ENCODE measurements around the gene MAP3K20. TPM values are rescaled to one million over a fixed set of nuclear protein-coding genes. Genes with fewer than 3 reads are reported as not detected.

The MAP3K20 gene
- total RNA-seq, 2 donors from 2014 or later, result 45.9 to 79.6 TPM

GRCh38 chr2:173048522-173048896 is 27.1 kb upstream of the MAP3K20 start:
- no peaks in the 10 kb centered on the region for H3K9me3 ChIP-seq
- no peak for TF ChIP-seq CTCF (IDR thresholded peaks at IDR 0.05)
- no peaks in the 10 kb centered on the region for H3K36me3 ChIP-seq
- no peak for DNase-seq (ENCODE audit: low spot score)
- ATAC-seq (ENCODE audit: insufficient number of reproducible peaks, low FRiP score, low read depth), result peak; percentile 14
- H3K27me3 ChIP-seq (replicated peaks; ENCODE audit: insufficient read depth), result no peaks in the 10 kb centered on the region
- H3K4me3 ChIP-seq, result no peak overlapping the region
- H3K4me1 ChIP-seq (ENCODE audit: control insufficient read depth in 1 of 2, low read depth in 2 of 2), result peaks cover 10 to 23% of the 10 kb centered on the region in 2 donors
- H3K27ac ChIP-seq, result peak overlapping the region in 1 of 2 donors; percentile 57

GRCh38 chr2:173048897-173049661 is 26.6 kb upstream of the MAP3K20 start:
- TF ChIP-seq CTCF (IDR thresholded peaks at IDR 0.05), result no peak
- peak; percentile 96 for ATAC-seq (ENCODE audit: insufficient number of reproducible peaks, low FRiP score, low read depth)
- Histone ChIP-seq H3K4me3 (no peak overlapping the region), H3K27me3 (replicated peaks; ENCODE audit: insufficient read depth) (no peaks in the 10 kb centered on the region), H3K27ac (peak overlapping the region; percentile 25 to 57), H3K4me1 (ENCODE audit: control insufficient read depth in 1 of 2, low read depth in 2 of 2) (peaks cover 10 to 23% of the 10 kb centered on the region in 2 donors), H3K9me3 (no peaks in the 10 kb centered on the region), H3K36me3 (no peaks in the 10 kb centered on the region)
- peak; percentile 69 for DNase-seq (ENCODE audit: low spot score)

GRCh38 chr2:173049831-173050230 is 25.8 kb upstream of the MAP3K20 start:
- ATAC-seq (ENCODE audit: insufficient number of reproducible peaks, low FRiP score, low read depth), result no peak
- Histone ChIP-seq H3K27ac (peak overlapping the region in 1 of 2 donors; percentile 57), H3K27me3 (replicated peaks; ENCODE audit: insufficient read depth) (no peaks in the 10 kb centered on the region), H3K4me1 (ENCODE audit: control insufficient read depth in 1 of 2, low read depth in 2 of 2) (peaks cover 10 to 23% of the 10 kb centered on the region in 2 donors), H3K4me3 (no peak overlapping the region), H3K9me3 (no peaks in the 10 kb centered on the region), H3K36me3 (no peaks in the 10 kb centered on the region)
- no peak for TF ChIP-seq CTCF (IDR thresholded peaks at IDR 0.05)
- DNase-seq (ENCODE audit: low spot score), result no peak

- Histone ChIP-seq H3K36me3 (no peaks in the 10 kb centered on the region), H3K4me1 (ENCODE audit: control insufficient read depth in 1 of 2, low read depth in 2 of 2) (peaks cover 10 to 23% of the 10 kb centered on the region in 2 donors), H3K4me3 (no peak overlapping the region), H3K27me3 (replicated peaks; ENCODE audit: insufficient read depth) (no peaks in the 10 kb centered on the region), H3K9me3 (no peaks in the 10 kb centered on the region), H3K27ac (no peak overlapping the region)
- TF ChIP-seq CTCF (IDR thresholded peaks at IDR 0.05), result no peak
- DNase-seq (ENCODE audit: low spot score), result no peak
- no peak for ATAC-seq (ENCODE audit: insufficient number of reproducible peaks, low FRiP score, low read depth)
Observed at GRCh38 chr2:173050684-173051083, 25.0 kb upstream of the MAP3K20 start.

GRCh38 chr2:173051463-173052215 is 24.0 kb upstream of the MAP3K20 start:
- DNase-seq (ENCODE audit: low spot score), result no peak
- H3K4me3 ChIP-seq, result no peak overlapping the region
- H3K9me3 ChIP-seq, result no peaks in the 10 kb centered on the region
- TF ChIP-seq CTCF (IDR thresholded peaks at IDR 0.05), result no peak
- no peaks in the 10 kb centered on the region for H3K36me3 ChIP-seq
- no peaks in the 10 kb centered on the region for H3K27me3 ChIP-seq (replicated peaks; ENCODE audit: insufficient read depth)
- ATAC-seq (ENCODE audit: insufficient number of reproducible peaks, low FRiP score, low read depth), result no peak
- no peak overlapping the region for H3K27ac ChIP-seq
- peaks cover 10 to 23% of the 10 kb centered on the region in 2 donors for H3K4me1 ChIP-seq (ENCODE audit: control insufficient read depth in 1 of 2, low read depth in 2 of 2)

Measured in thoracic aorta (tissue), 2 donors.